ENCODE data around the gene SH3PXD2A. TPM values are rescaled to one million over a fixed set of nuclear protein-coding genes. Genes with fewer than 3 reads are reported as not detected.
A peak's percentile ranks its signal among the peaks of the same experiment; 100 is the strongest.

Gene SH3PXD2A
- total RNA-seq, 1 donor from 2014 or later: 51.3 TPM

- no peak for DNase-seq (ENCODE audit: low spot score)
Measured at GRCh38 chr10:103552856-103553742, 302.3 kb downstream of the SH3PXD2A start.

GRCh38 chr10:103551619-103552602 lies 303.5 kb downstream of the SH3PXD2A start:
- no peak for DNase-seq (ENCODE audit: low spot score)

GRCh38 chr10:103550229-103550628 lies 305.1 kb downstream of the SH3PXD2A start:
- DNase-seq (ENCODE audit: low spot score): no peak

GRCh38 chr10:103549349-103549685 lies 306.1 kb downstream of the SH3PXD2A start:
- DNase-seq (ENCODE audit: low spot score): peak; percentile 16

- peak; percentile 81 for DNase-seq (ENCODE audit: low spot score)
Measured at GRCh38 chr10:103548581-103549348, 306.6 kb downstream of the SH3PXD2A start.

- DNase-seq (ENCODE audit: low spot score): no peak
Measured at GRCh38 chr10:103548006-103548405, 307.4 kb downstream of the SH3PXD2A start.

GRCh38 chr10:103547391-103547946 lies 307.9 kb downstream of the SH3PXD2A start:
- DNase-seq (ENCODE audit: low spot score): peak; percentile 86

- DNase-seq (ENCODE audit: low spot score): peak; percentile 62
Measured at GRCh38 chr10:103546401-103546800, 309.0 kb downstream of the SH3PXD2A start.

- peak; percentile 86 for DNase-seq (ENCODE audit: low spot score)
Measured at GRCh38 chr10:103545771-103546281, 309.6 kb downstream of the SH3PXD2A start.

- DNase-seq (ENCODE audit: low spot score): no peak
Measured at GRCh38 chr10:103545366-103545765, 310.0 kb downstream of the SH3PXD2A start.

- peak; percentile 83 for DNase-seq (ENCODE audit: low spot score)
Measured at GRCh38 chr10:103544657-103545310, 310.6 kb downstream of the SH3PXD2A start.

Other genes with a start within 250 kb of the SH3PXD2A start
- 18.9 TPM for gene STN1, start 62.6 kb upstream of the SH3PXD2A start, total RNA-seq
- gene SLK, start 111.6 kb upstream of the SH3PXD2A start, total RNA-seq: 41.9 TPM
- gene COL17A1, start 230.3 kb upstream of the SH3PXD2A start, total RNA-seq: 0.19 TPM

Data from mesenteric fat pad (tissue), 1 donor.